ENCODE data around the gene ADPRS. TPM values are rescaled to one million over a fixed set of nuclear protein-coding genes. Genes with fewer than 3 reads are reported as not detected.

ADPRS gene
- total RNA-seq, 4 donors from 2014 or later: 40.5 to 68.5 (median 51.9) TPM

GRCh38 chr1:36080236-36080635 is 8.5 kb upstream of the ADPRS start:
- 47% methylated on average over 3 of the region's 3 CpGs for WGBS
- Histone ChIP-seq H3K4me3 (no peak overlapping the region), H3K27ac (no peak overlapping the region), H3K4me1 (peaks cover 13% of the 10 kb centered on the region), H3K27me3 (no peaks in the 10 kb centered on the region), H3K36me3 (no peaks in the 10 kb centered on the region), H3K9me3 (no peaks in the 10 kb centered on the region)
- DNase-seq (ENCODE audit: low spot score in 2 of 2): no peak
- TF ChIP-seq CTCF (IDR thresholded peaks at IDR 0.05): no peak
- TF ChIP-seq EP300 (IDR thresholded peaks at IDR 0.05): no peak
- no peak for TF ChIP-seq POLR2A (IDR thresholded peaks at IDR 0.05)
- TF ChIP-seq POLR2AphosphoS5 (IDR thresholded peaks at IDR 0.05): no peak

- WGBS: 71% methylated on average over 6 of the region's 6 CpGs
- no peak for DNase-seq (ENCODE audit: low spot score in 2 of 2)
- H3K4me3 ChIP-seq: no peak overlapping the region
- H3K36me3 ChIP-seq: no peaks in the 10 kb centered on the region
- H3K4me1 ChIP-seq: peaks cover 13% of the 10 kb centered on the region
- no peaks in the 10 kb centered on the region for H3K9me3 ChIP-seq
- TF ChIP-seq EP300 (IDR thresholded peaks at IDR 0.05) (no peak), CTCF (IDR thresholded peaks at IDR 0.05) (no peak), POLR2A (IDR thresholded peaks at IDR 0.05) (no peak), POLR2AphosphoS5 (IDR thresholded peaks at IDR 0.05) (no peak)
- H3K27me3 ChIP-seq: no peaks in the 10 kb centered on the region
- H3K27ac ChIP-seq: no peak overlapping the region
Observed at GRCh38 chr1:36080801-36081200, 7.9 kb upstream of the ADPRS start.

GRCh38 chr1:36081926-36082485 is 6.7 kb upstream of the ADPRS start:
- H3K27me3 ChIP-seq: no peaks in the 10 kb centered on the region
- H3K27ac ChIP-seq: no peak overlapping the region
- WGBS: 67% methylated on average over 3 of the region's 3 CpGs
- TF ChIP-seq POLR2A (IDR thresholded peaks at IDR 0.05): no peak
- TF ChIP-seq CTCF (IDR thresholded peaks at IDR 0.05): no peak
- TF ChIP-seq EP300 (IDR thresholded peaks at IDR 0.05): no peak
- no peak for TF ChIP-seq POLR2AphosphoS5 (IDR thresholded peaks at IDR 0.05)
- H3K36me3 ChIP-seq: no peaks in the 10 kb centered on the region
- H3K4me3 ChIP-seq: no peak overlapping the region
- H3K9me3 ChIP-seq: no peaks in the 10 kb centered on the region
- peaks cover 13% of the 10 kb centered on the region for H3K4me1 ChIP-seq
- no peak for DNase-seq (ENCODE audit: low spot score in 2 of 2)

- DNase-seq (ENCODE audit: low spot score in 2 of 2): no peak
- TF ChIP-seq CTCF (IDR thresholded peaks at IDR 0.05): no peak
- no peak for TF ChIP-seq EP300 (IDR thresholded peaks at IDR 0.05)
- TF ChIP-seq POLR2A (IDR thresholded peaks at IDR 0.05): no peak
- no peak for TF ChIP-seq POLR2AphosphoS5 (IDR thresholded peaks at IDR 0.05)
- Histone ChIP-seq H3K9me3 (no peaks in the 10 kb centered on the region), H3K4me1 (peaks cover 17% of the 10 kb centered on the region), H3K27me3 (no peaks in the 10 kb centered on the region), H3K4me3 (no peak overlapping the region), H3K36me3 (no peaks in the 10 kb centered on the region), H3K27ac (no peak overlapping the region)
- 91% methylated on average over 13 of the region's 13 CpGs for WGBS
Observed at GRCh38 chr1:36083219-36083618, 5.5 kb upstream of the ADPRS start.

GRCh38 chr1:36083635-36084496 is 4.8 kb upstream of the ADPRS start, which contains the start of gene TEKT2:
Gene TEKT2 (plus strand): TSS chr1:36084094. CDS start chr1:36084922, 828 bp downstream.
- WGBS: 16% methylated on average over 55 of the region's 59 CpGs
- peak; percentile 66 to 79 for DNase-seq (ENCODE audit: low spot score in 2 of 2)
- Histone ChIP-seq H3K9me3 (no peaks in the 10 kb centered on the region), H3K4me1 (peaks cover 21% of the 10 kb centered on the region), H3K27me3 (no peaks in the 10 kb centered on the region), H3K36me3 (no peaks in the 10 kb centered on the region), H3K4me3 (peak within 1 kb of the TSS; percentile 59), H3K27ac (no peak within 1 kb of the TSS)
- no peak for TF ChIP-seq POLR2AphosphoS5 (IDR thresholded peaks at IDR 0.05)
- no peak for TF ChIP-seq POLR2A (IDR thresholded peaks at IDR 0.05)
- no peak for TF ChIP-seq EP300 (IDR thresholded peaks at IDR 0.05)
- TF ChIP-seq CTCF (IDR thresholded peaks at IDR 0.05): no peak

All from suprapubic skin (tissue), 4 donors.